H1 (cell line): Measurements from ENCODE around the gene EPHA7. TPM values are rescaled to one million over a fixed set of nuclear protein-coding genes. Genes with fewer than 3 reads are reported as not detected.

Source experiments
- CTCF ChIA-PET: fragments of 300-600 bp; sonication (Branson Sonifier 250); formaldehyde crosslinking; loops from one replicate; lab custom pipeline; 2021; ENCODE audit not compliant: partially characterized antibody; lab: Charles Lee
- POLR2A ChIA-PET: fragments of 300-600 bp; sonication (Branson Sonifier 250); formaldehyde crosslinking; loops from one replicate; lab custom pipeline; 2021; ENCODE audit warnings: inconsistent platforms; ENCODE audit not compliant: partially characterized antibody; lab: Charles Lee
- DNase-seq, 2 experiments: peaks; one replicate each; pipeline versions ENCODE4 v3.0.0 to v3.0.0-alpha.2; 2010 to 2022; ENCODE audit warnings: low spot score in 2 of 2, low read depth in 1 of 2, mixed read lengths in 1 of 2
- FAIRE-seq: peaks from 2 replicates; lab custom pipeline; 2011; peaks lifted over from hg19 to GRCh38; lab: Jason Lieb, UNC
- H2AFZ ChIP-seq: 2 replicates; pipeline ENCODE4 v1.8.1; 2012; ENCODE audit warnings: low read length, inconsistent platforms
- H2AK5ac ChIP-seq: 2 replicates; pipeline ENCODE4 v1.6.1; 2013; ENCODE audit warnings: low read depth, low read length
- H2BK120ac ChIP-seq: replicated peaks from 2 replicates; pipeline ENCODE3; 2013; ENCODE audit warnings: low read depth, low read length, inconsistent platforms
- H2BK12ac ChIP-seq: 2 replicates; pipeline ENCODE4 v1.6.1; 2013; ENCODE audit warnings: low read depth, low read length
- H2BK15ac ChIP-seq: 2 replicates; pipeline ENCODE4 v1.6.1; 2013; ENCODE audit warnings: low read length
- H2BK20ac ChIP-seq: 2 replicates; pipeline ENCODE4 v1.6.1; 2013; ENCODE audit warnings: low read length
- H2BK5ac ChIP-seq: 2 replicates; pipeline ENCODE4 v1.6.1; 2013; ENCODE audit warnings: low read depth, low read length
- H3K14ac ChIP-seq: 2 replicates; pipeline ENCODE4 v1.6.1; 2013; ENCODE audit warnings: inconsistent platforms; ENCODE audit not compliant: insufficient read length
- H3K18ac ChIP-seq: 2 replicates; pipeline ENCODE4 v1.6.1; 2013; ENCODE audit warnings: low read length; ENCODE audit errors: extremely low read depth
- H3K23ac ChIP-seq: 2 replicates; pipeline ENCODE4 v1.6.1; 2013; ENCODE audit warnings: inconsistent platforms; ENCODE audit not compliant: insufficient read length
- H3K23me2 ChIP-seq: 2 replicates; pipeline ENCODE4 v1.6.1; 2013; ENCODE audit warnings: low read depth, low read length
- H3K27ac ChIP-seq: 2 replicates; pipeline ENCODE4 v1.6.1; 2011; ENCODE audit warnings: low read depth, low read length, inconsistent platforms
- H3K27me3 ChIP-seq, 4 experiments: replicated peaks in 1 of 4; 1 replicate in 1 of 4; 2 replicates in 3 of 4; pipeline versions ENCODE4 v1.6.1 to v1.8.1; 2011 to 2013; ENCODE audit warnings: low read length in 3 of 4, mild to moderate bottlenecking in 3 of 4, inconsistent platforms in 2 of 4, mixed read lengths in 2 of 4, moderate library complexity in 1 of 4; ENCODE audit not compliant: control insufficient read depth in 3 of 4, insufficient read depth in 3 of 4; ENCODE audit errors: extremely low read depth in 1 of 4
- H3K36me3 ChIP-seq, 4 experiments: 2 replicates each; pipeline versions ENCODE4 v1.6.1 to v1.8.1; 2011 to 2013; ENCODE audit warnings: mild to moderate bottlenecking in 4 of 4, low read length in 3 of 4, moderate library complexity in 2 of 4, control low read depth in 1 of 4, inconsistent platforms in 1 of 4; ENCODE audit not compliant: insufficient read depth in 4 of 4, control insufficient read depth in 2 of 4
- H3K4ac ChIP-seq: replicated peaks from 2 replicates; pipeline ENCODE3; 2013; ENCODE audit warnings: low read length, low read depth, mixed read lengths, inconsistent platforms; ENCODE audit not compliant: insufficient read length
- H3K4me1 ChIP-seq, 4 experiments: replicated peaks in 1 of 4; 1 replicate in 1 of 4; 2 replicates in 3 of 4; pipeline versions ENCODE4 v1.6.1 to v1.8.1; 2011 to 2013; ENCODE audit warnings: low read length in 3 of 4, inconsistent platforms in 2 of 4, mixed read lengths in 1 of 4; ENCODE audit not compliant: insufficient read depth in 4 of 4, control insufficient read depth in 3 of 4
- H3K4me2 ChIP-seq, 2 experiments: 2 replicates each; pipeline versions ENCODE4 v1.6.1 to v1.8.1; 2011 to 2013; ENCODE audit warnings: low read depth in 2 of 2, low read length in 2 of 2, control low read depth in 1 of 2, inconsistent platforms in 1 of 2, mild to moderate bottlenecking in 1 of 2; ENCODE audit not compliant: insufficient read depth in 1 of 2
- H3K4me3 ChIP-seq, 4 experiments: fragments of 200-600, 300-600 bp in 1 of 4; sonication (generic), shearing (Covaris generic), sonication (Bioruptor Twin) in 1 of 4; 2 replicates each; pipeline versions ENCODE4 v1.5.1 to v1.8.1; 2011 to 2016; ENCODE audit warnings: low read length in 4 of 4, low read depth in 3 of 4, control low read depth in 2 of 4, inconsistent platforms in 2 of 4, mild to moderate bottlenecking in 2 of 4, mixed read lengths in 1 of 4, moderate library complexity in 1 of 4; ENCODE audit not compliant: insufficient read depth in 2 of 4; ENCODE audit errors: extremely low read depth in 1 of 4
- H3K56ac ChIP-seq: replicated peaks from 2 replicates; pipeline ENCODE3; 2013; ENCODE audit warnings: low read depth, mild to moderate bottlenecking, mixed read lengths, low read length, inconsistent platforms; ENCODE audit not compliant: insufficient read length
- H3K79me1 ChIP-seq: 2 replicates; pipeline ENCODE4 v1.6.1; 2013; ENCODE audit warnings: low read depth, low read length, control low read depth
- H3K79me2 ChIP-seq, 2 experiments: 2 replicates each; pipeline versions ENCODE4 v1.6.1 to v1.8.1; 2012 to 2013; ENCODE audit warnings: low read length in 2 of 2, mild to moderate bottlenecking in 2 of 2, inconsistent platforms in 1 of 2; ENCODE audit not compliant: insufficient read depth in 2 of 2, control insufficient read depth in 1 of 2
- H3K9ac ChIP-seq, 4 experiments: replicated peaks in 1 of 4; 1 replicate in 1 of 4; 2 replicates in 3 of 4; pipeline versions ENCODE4 v1.6.1 to v1.8.1; 2011 to 2013; ENCODE audit warnings: low read depth in 3 of 4, low read length in 3 of 4, control low read depth in 2 of 4, mild to moderate bottlenecking in 2 of 4, moderate library complexity in 2 of 4, inconsistent platforms in 1 of 4; ENCODE audit errors: extremely low read depth in 1 of 4
- H3K9me3 ChIP-seq, 2 experiments: 2 replicates each; pipeline versions ENCODE4 v1.6.1 to v1.8.1; 2012 to 2013; ENCODE audit warnings: mild to moderate bottlenecking in 2 of 2, moderate library complexity in 2 of 2, control low read depth in 1 of 2, inconsistent platforms in 1 of 2, low read depth in 1 of 2, low read length in 1 of 2, mixed read lengths in 1 of 2; ENCODE audit not compliant: insufficient read depth in 2 of 2
- H4K20me1 ChIP-seq, 2 experiments: replicated peaks in 1 of 2; 2 replicates each; pipeline versions ENCODE3 to v1.8.1; 2011 to 2013; ENCODE audit warnings: inconsistent platforms in 2 of 2, low read length in 2 of 2, mild to moderate bottlenecking in 1 of 2; ENCODE audit not compliant: insufficient read depth in 2 of 2, control insufficient read depth in 1 of 2
- H4K5ac ChIP-seq: 2 replicates; pipeline ENCODE4 v1.6.1; 2013; ENCODE audit warnings: low read length, low read depth, mixed read lengths, inconsistent platforms; ENCODE audit not compliant: insufficient read length
- H4K8ac ChIP-seq: 2 replicates; pipeline ENCODE4 v1.8.0; 2013; ENCODE audit warnings: mild to moderate bottlenecking, moderate library complexity, low read length, inconsistent platforms; ENCODE audit not compliant: insufficient read depth; ENCODE audit errors: extremely low read depth
- H4K91ac ChIP-seq: replicated peaks from 2 replicates; pipeline ENCODE3; 2013; ENCODE audit warnings: low read length, mixed read lengths, inconsistent platforms; ENCODE audit not compliant: insufficient read length
- E2F6 ChIP-seq: IDR thresholded peaks from 2 replicates; pipeline ENCODE4 v1.6.1; 2012; ENCODE audit warnings: inconsistent platforms
- POU5F1 ChIP-seq: IDR thresholded peaks from 2 replicates; pipeline ENCODE4 v1.6.1; 2011; ENCODE audit warnings: low read depth, mild to moderate bottlenecking, low read length, moderate library complexity
- RBBP5 ChIP-seq: IDR thresholded peaks from 2 replicates; pipeline ENCODE4 v1.7.1; 2012; ENCODE audit warnings: low read depth, mild to moderate bottlenecking, inconsistent platforms, low read length, moderate library complexity, borderline replicate concordance
- WGBS, 2 experiments: shearing (Covaris generic) in 1 of 2; methylation state at CpG; one replicate each; pipeline versions ENCODE4 v1.1.6 to v1.1.7; 2013 to 2015; ENCODE audit warnings: low lambda C conversion rate in 2 of 2, mixed read lengths in 2 of 2, inconsistent platforms in 1 of 2, low coverage in 1 of 2, missing lambda C conversion rate in 1 of 2; ENCODE audit not compliant: insufficient replicate concordance in 2 of 2, insufficient coverage in 1 of 2, insufficient read length in 1 of 2; ENCODE audit errors: extremely low coverage in 1 of 2, missing lambda C conversion rate in 1 of 2; 5-methylcytosine and 5-hydroxymethylcytosine counted together
- polyA plus RNA-seq, 7 experiments: library from polyadenylated mRNA; depleted of rRNA in 3 of 7; stranded (reverse) in 5 of 7; unstranded in 2 of 7; fragments of >200 nt in 5 of 7; fragments of 200-250 nt in 2 of 7; gene quantifications; 1 replicate in 5 of 7; 2 replicates in 1 of 7; 4 replicates in 1 of 7; pipeline versions ENCODE4 v1.2.1 to v1.2.3, GENCODE V29; 2011 to 2013; ENCODE audit warnings: missing spikeins in 2 of 7, mixed read lengths in 2 of 7
- total RNA-seq: library from RNA; stranded (reverse); fragmentation: NEBNext Ultra II Directional; extraction: Animal tissue kit (Norgen Biotek cat#: 25700); gene quantifications from 2 replicates; pipeline ENCODE4 v1.2.1, GENCODE V29; 2021

The EPHA7 gene
- total and polyA plus RNA-seq, 2 of the 8 experiments (the other 6 are each of a cell fraction or from before 2014, with no cell fraction given) = 1.3 to 6.8 TPM

GRCh38 chr6:93235775-93236174 is 183.6 kb downstream of the EPHA7 start:
- H3K79me2 ChIP-seq = no peaks in the 10 kb centered on the region
- H2BK15ac ChIP-seq = no peak overlapping the region
- CTCF ChIA-PET = no interaction called here
- no peak overlapping the region for H3K27ac ChIP-seq
- H2BK12ac ChIP-seq = no peak overlapping the region
- 90% methylated on average over 3 of the region's 3 CpGs; no CpG with 5 or more reads in 1 of the 2 experiments for WGBS, 2 experiments
- H3K23ac ChIP-seq = no peak overlapping the region
- H3K23me2 ChIP-seq = no peaks in the 10 kb centered on the region
- no peak overlapping the region for H4K5ac ChIP-seq
- no peaks in the 10 kb centered on the region for H3K27me3 ChIP-seq
- H4K20me1 ChIP-seq = no peaks in the 10 kb centered on the region
- no peak overlapping the region for H3K18ac ChIP-seq
- H3K4me2 ChIP-seq = no peak overlapping the region
- H2BK120ac ChIP-seq = no peak overlapping the region
- H2BK20ac ChIP-seq = no peak overlapping the region
- no peak for DNase-seq
- H4K91ac ChIP-seq = no peak overlapping the region
- no peak overlapping the region for H3K4me3 ChIP-seq
- H3K14ac ChIP-seq = no peak overlapping the region
- no peak overlapping the region for H2BK5ac ChIP-seq
- no peak overlapping the region for H4K8ac ChIP-seq
- no peak overlapping the region for H3K56ac ChIP-seq
- no peaks in the 10 kb centered on the region for H3K79me1 ChIP-seq
- no peaks in the 10 kb centered on the region for H3K9me3 ChIP-seq
- H2AFZ ChIP-seq = no peak overlapping the region
- FAIRE-seq = no peak
- no peak overlapping the region for H3K9ac ChIP-seq
- POLR2A ChIA-PET = no interaction called here
- H3K4ac ChIP-seq = no peak overlapping the region
- no peak overlapping the region for H2AK5ac ChIP-seq
- no peaks in the 10 kb centered on the region; a peak in 1 of 7 replicates for H3K4me1 ChIP-seq
- no peaks in the 10 kb centered on the region for H3K36me3 ChIP-seq
- TF ChIP-seq POU5F1 = no peak
- TF ChIP-seq E2F6 = no peak
- no peak for TF ChIP-seq RBBP5
